Body of pancreas (tissue), 4 donors: ENCODE results near the gene RICTOR.

ENCODE experiments used
- CTCF ChIP-seq, 7 experiments: fragments of 450-650 bp in 4 of 7; fragments of 200-600 bp in 3 of 7; sonication (generic) in 3 of 7; IDR thresholded peaks; one replicate each; pipeline ENCODE4 v1.5.1; 2016 to 2019; ENCODE audit warnings: antibody characterized with exemption in 7 of 7
- POLR2A ChIP-seq, 3 donors: fragments of 450-650 bp; IDR thresholded peaks; one replicate each; pipeline ENCODE4 v1.6.1; 2016; ENCODE audit warnings: antibody characterized with exemption in 3 of 3, mild to moderate bottlenecking in 2 of 3

- TF ChIP-seq CTCF (IDR thresholded peaks at IDR 0.05) (no peak), POLR2A (IDR thresholded peaks at IDR 0.05) (no peak)
Measured at GRCh38 chr5:38953426-38954012, 120.7 kb downstream of the RICTOR start.
